ENCODE data around the gene ALDOA.

GRCh38 chr16:30077656-30078055, 12.1 kb downstream of the ALDOA start:
- TF ChIP-seq CTCF (IDR thresholded peaks at IDR 0.05), result no peak
- no peak for TF ChIP-seq POLR2AphosphoS5 (IDR thresholded peaks at IDR 0.05)
- no peak for TF ChIP-seq POLR2A (IDR thresholded peaks at IDR 0.05)
- TF ChIP-seq EP300 (IDR thresholded peaks at IDR 0.05), result no peak
